GM18520 (cell line): Measurements from ENCODE around the gene SIL1.

ENCODE experiments used
- ATAC-seq: cut with Tn5 transposase; IDR thresholded peaks from one replicate; pipeline ENCODE4 v1.9.1; 2021; ENCODE audit not compliant: unreplicated experiment

The SIL1 gene

DNA sequence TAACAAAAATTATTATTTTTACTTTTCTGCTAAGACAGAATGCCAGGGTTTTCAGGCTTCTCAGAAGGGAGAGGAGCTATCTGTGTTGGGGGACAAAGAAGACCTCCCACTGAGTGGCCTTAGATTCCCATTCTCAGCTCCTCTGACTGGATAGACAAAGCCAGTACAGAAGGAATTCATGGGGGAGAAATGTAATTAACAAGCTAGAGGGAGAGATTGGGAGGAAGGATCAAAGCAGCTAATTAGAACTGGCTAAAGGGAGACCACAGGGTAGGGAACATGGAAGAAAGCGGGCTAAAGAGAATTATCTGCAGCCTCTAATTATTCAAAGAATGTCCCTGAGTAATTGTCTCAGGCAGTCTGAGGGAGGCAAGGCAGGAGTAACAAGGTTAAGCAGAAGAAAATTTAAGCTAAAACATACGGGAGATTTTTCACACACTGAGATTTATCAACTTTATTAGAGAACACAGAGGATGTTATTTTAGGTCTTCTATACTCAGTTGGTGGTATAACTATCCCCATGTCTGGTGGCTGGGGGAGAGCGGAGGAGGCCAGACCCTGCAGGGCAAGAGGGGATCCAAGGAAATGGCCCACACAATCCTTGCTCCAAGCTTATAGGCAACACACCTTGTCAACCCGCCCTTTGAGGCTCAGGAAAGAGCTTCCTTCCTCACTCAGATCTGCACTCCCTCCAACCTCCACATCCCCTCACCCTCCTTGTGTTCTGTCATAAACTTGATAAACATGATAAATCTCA lies 235.4 kb downstream of the SIL1 start:
- ATAC-seq, result no peak

DNA sequence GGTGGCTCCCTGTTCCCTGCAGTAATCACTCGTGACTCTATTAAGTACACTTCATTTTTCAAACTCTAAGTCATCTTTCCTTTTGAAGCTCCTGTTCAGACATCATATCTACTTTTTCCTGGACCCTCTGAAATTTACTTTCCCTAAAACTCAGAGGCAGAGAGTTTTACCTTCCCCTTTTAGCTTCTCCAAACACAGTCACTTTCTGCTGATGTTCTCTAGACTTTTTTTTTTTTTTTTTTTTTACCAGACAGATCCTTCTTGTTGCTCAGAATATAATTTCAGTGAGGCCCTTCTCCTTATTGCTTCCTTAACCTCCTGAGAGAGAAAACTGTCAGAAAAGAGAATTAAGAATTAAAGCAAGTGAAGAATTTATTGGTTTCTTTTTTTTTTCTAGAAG lies 236.4 kb downstream of the SIL1 start:
- no peak for ATAC-seq

DNA sequence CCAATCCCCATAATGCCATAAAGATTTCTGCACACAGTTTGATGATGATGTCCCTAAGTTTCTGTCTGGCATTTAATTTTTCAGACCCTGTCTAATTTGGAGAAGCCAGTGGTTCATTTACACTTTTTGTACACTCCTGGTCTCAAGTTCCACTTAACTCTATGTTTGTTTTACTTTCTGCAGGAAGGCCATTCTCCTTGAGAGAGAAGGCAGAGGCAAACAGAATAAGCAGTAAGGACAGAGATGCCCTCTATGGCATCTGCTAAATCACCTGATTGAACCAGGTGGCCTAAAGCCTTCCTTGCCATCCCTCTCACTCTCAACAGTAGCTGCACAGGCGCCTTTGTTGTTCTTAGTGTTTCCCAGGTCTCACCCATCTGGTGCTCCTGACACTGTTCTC lies 236.9 kb downstream of the SIL1 start:
- ATAC-seq, result no peak

DNA sequence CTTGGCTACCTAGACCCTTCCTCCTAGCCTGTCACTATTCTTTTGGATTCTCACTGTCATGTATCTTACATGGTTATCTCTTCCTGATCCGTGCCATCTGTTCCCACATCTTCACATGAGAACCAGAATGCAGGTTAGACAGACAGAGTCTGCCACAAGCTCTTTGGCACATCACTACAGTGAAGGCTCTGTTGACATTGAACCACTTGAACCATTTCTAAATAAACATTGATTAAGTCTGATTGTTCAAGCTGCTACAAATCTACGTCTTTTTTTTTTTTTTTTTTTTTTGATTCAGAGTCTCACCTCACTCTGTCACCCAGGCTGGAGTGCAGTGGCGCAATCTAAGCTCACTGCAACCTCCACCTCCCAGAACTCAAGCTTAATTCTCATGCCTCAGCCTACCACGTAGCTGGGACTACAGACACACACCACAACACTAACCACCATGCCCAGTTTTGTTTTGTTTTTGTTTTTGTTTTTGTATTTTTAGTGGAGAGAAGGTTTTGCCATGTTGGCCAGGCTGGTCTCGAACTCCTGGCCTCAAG lies 237.9 kb downstream of the SIL1 start:
- no peak for ATAC-seq

- ATAC-seq, result no peak
Observed at GRCh38 chr5:138956801-138957200, 241.4 kb downstream of the SIL1 start.

GRCh38 chr5:138955671-138956295 lies 242.4 kb downstream of the SIL1 start:
- ATAC-seq, result no peak

GRCh38 chr5:138955013-138955660 lies 243.0 kb downstream of the SIL1 start:
- ATAC-seq, result no peak

DNA sequence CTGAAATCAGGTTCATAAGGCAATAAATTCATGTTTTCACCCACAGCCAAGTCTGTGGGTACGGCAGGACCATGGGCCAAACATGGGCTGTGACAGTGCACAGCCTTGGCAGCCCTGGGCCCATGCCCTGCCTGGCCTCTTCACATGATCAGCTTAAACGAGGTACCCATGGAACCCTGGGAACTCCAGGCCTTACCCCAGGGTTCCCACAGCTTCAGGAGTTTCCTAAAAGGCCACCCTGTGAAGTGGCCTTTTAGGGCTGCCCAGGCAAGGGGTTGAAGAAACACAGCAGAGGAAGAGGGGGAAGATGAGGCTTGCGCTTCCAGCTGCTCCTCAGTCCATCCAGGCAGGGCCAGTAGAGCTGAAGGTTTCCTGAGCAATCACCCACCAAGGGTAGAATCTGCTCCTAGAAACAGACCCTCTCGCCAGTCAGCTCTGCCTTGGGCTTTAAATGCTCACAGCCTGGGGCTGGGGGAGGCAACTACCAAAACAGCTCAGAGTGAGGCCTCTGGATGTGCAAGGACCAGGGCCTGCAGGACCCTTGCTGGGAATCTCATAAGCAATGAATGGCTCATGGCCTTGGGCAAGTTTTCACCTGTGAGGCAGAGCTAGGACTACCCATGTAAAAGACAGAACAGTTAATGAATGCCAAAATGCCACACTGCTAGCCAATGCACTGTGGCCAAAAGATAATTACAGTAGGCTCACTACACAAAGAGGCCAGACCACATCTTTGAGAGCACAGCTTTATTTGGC lies 243.7 kb downstream of the SIL1 start:
- no peak for ATAC-seq

DNA sequence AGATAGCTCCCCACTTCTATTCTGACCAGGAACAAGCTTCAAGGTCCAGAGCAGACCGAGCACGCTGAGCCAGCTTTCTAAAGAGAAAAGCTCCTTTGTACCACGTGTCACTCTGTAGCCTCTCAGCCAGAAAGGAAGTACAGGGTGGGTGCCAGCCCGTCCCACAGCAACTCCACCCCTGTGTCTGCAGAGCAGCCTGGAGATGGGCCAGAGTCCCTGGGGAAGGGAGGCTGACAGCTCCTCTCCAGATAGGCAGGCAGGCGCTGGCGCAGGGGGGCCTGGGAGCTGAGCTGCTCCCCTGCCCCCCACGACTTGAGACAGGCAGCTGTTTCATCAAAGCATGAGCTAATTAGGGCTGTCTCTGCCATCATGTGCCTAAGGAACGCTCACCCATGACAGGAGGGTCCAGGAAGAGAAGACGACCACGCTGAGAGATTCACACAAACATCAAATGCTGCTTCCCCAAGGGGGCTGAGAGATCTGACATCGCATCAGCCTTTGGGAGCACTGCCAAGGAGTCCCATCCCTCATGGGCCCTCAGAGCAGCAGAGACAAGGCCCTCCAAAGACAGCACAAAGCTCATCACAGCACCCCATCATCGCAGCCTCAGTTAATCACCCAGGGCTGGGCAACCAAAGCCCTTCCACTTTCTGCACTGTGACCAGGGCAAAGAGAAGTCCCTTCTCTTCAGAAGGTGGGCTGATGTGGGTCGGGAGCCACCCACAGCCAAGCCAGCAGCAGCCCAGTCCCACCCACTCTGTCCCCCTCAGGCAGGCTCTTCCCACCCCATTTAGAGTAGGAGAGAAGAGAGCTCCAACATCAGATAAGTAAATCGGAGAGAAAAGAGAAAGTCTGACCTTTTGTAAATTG lies 244.5 kb downstream of the SIL1 start:
- ATAC-seq, result no peak

DNA sequence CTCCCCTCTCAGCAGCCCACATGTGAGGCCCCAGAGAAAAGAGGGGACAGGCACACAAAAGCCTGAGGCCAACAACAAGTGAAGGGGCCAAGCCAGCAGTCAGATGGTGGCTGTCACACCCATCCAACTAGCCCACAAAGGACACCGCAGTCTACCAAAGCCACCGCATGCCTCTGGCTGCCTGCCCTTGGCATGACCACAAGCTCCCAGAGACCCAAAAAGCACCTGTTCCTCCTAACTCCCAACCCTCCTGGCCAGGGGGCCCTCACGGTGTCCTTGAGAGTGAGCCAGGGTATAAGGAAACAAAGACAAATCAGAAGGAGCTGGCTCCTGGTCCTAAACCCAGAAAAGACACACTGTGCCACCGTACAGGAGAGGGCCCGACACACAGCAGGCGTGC lies 245.2 kb downstream of the SIL1 start:
- ATAC-seq, result no peak

DNA sequence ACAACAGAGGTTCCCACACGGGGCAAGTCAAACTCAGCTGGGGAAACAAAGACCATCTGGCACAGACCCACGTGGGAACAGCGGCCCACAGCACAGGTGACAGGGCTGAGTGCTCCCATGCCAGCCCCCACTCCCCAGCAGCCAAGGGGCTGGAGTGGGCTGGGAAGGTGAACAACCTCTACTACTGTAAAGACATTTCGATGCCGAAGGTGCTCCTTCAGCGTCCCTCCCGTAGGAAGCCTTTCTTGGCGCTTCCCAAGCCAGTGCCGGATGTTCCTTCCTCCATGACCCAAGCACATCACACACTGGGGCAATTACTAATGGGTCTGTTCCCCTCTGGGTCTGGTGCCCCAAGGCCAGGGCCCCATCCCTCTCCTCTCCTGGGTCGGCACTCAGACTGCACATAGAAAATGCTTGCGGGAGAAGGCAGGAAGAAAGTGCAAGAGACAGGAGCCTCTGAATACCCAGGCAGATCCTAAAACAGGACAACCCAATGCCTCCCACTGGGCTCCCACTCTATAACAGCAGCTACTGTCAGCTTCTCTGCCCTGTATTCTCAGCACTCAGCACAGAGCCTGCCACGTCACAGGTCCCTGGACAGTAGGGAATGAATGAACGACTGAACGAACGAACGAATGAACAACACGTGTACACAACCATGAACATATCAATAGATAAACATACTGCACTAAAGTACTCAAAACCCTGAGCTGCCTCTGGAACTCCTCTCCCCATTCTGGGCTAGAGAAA lies 246.0 kb downstream of the SIL1 start:
- ATAC-seq, result no peak

DNA sequence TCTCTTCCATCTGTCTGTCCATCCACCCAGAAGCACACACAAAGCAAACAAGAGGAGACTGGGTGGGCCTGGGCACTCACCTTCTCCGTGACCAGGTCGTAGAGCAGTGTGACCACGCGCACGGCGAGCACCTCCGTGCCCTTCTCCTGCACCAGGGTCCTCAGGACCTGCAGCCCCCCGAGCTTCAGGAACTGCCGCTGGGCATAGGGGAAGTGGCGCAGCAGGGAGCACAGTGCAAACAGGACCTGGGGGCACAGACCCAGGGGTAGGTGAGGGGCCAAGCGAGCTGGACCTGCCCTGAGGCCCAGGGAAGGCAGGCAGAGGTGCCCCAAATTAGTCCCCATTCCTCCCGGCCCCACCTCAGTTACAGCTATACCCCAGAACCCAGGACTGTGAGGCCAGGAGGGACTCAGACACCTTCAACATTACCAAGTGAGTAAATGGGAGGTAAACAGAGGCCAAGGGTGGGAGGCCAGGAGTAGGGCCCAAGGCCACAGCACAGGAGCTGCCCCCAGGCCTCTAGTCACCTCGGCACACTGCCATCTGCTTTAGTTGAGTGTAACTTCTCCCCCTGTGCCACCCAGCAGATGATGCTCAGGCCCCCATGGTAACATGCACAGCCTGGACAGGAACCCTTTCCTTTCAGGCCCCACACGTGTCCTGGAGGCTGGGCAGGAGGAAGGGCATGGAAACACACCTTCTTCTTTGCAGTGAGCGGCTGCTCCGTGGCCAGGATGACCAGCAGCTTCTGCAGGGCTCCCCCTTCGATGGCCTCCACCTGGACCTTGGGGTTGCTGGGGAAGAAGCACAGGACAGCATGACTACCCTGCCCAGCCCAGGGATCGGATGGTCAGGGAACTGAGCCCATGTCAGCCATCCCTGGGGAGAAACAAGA lies 246.8 kb downstream of the SIL1 start:
- ATAC-seq, result no peak

DNA sequence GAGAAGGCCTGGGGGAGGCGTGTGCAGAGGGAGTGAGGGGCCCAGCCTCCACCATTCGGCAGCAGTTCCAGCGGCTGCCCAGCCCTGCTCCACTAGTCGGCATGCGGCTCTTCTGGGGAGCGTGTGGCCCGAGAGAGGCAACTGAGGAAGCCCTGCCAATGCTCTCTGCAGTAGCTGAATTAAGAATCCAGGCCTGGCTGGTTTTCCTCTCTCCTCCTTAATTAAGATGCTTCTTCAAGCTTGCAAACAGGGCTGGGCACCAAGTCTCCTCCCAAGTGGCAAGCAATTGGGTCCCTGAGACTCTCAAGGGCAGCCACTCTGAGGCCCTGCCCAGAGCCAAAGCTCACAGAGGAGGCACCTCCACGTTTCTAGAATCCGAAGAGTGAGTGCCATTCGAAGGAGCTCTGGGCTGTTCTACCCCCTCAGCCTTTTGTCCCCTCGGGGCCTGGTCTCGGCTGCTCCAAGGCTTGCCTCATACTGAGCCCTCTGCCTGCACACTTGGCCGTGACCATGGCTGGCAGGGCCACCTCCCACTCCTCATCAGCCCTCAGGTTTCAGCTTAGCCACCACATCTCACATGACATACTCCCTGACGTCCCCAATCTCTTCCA lies 247.6 kb downstream of the SIL1 start:
- ATAC-seq, result no peak

GRCh38 chr5:138949988-138950387 lies 248.2 kb downstream of the SIL1 start:
- no peak for ATAC-seq

- no peak for ATAC-seq
Observed at GRCh38 chr5:138949223-138949574, 249.0 kb downstream of the SIL1 start.

DNA sequence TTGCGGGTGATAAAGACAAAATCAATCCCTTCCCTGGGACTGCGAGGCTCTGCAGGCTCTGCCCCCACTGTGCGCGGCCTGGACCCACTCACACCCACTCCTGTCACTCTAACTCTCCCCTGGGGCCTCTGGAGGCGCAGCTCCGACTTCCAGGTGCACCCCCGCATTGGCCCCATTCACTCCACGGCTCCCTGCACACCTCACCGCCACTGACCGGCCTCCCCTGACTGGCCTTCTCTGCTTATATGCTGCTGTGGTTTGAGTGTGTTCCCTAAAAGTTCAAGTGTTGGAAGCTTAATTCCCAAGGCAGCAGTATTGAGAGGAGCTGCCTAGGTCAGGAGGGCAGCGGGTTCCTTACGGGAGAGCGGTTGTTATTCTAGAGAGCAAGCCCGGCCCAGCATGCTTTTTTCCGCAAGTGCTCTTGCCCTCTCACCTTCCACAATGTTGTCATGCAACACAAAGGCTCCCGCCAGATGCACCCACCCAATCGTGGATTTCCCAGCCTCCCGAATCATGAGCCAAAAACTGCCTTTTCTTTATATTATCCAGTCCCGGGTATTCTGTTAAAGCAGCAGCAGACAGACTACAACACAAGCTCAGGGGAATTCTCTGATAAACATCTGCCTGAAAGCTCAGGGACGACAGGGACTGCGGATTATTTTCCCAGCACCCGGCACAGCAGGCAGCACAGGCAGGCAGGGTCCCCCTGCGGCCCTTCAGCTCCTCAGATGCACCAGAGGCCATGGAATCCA lies 249.5 kb downstream of the SIL1 start:
- ATAC-seq, result no peak

GRCh38 chr5:138947780-138948179 lies 250.4 kb downstream of the SIL1 start:
- no peak for ATAC-seq
